Neutrophil (primary cell): ENCODE results near the gene OR4X2.

Experiments used
- H3K27ac ChIP-seq: fragments of 200-600 bp; sonication (generic); 2 replicates; pipeline ENCODE4 v1.5.1; 2016; ENCODE audit warnings: mild to moderate bottlenecking, moderate library complexity
- H3K27me3 ChIP-seq: fragments of 200-600 bp; sonication (generic); 2 replicates; pipeline ENCODE4 v1.6.0; 2016; ENCODE audit warnings: mild to moderate bottlenecking
- H3K36me3 ChIP-seq: fragments of 200-600 bp; sonication (generic); 2 replicates; pipeline ENCODE4 v1.5.1; 2017
- H3K4me1 ChIP-seq, 2 experiments: fragments of 200-600 bp in 1 of 2; sonication (generic) in 1 of 2; 1 replicate in 1 of 2; 2 replicates in 1 of 2; pipeline versions ENCODE4 v1.5.1 to v1.6.1; 2013 to 2016; ENCODE audit warnings: low read depth in 1 of 2, low read length in 1 of 2, mild to moderate bottlenecking in 1 of 2, moderate library complexity in 1 of 2; ENCODE audit not compliant: control insufficient read depth in 1 of 2, insufficient read depth in 1 of 2
- H3K4me3 ChIP-seq, 2 experiments: fragments of 200-600 bp in 1 of 2; sonication (generic) in 1 of 2; 1 replicate in 1 of 2; 2 replicates in 1 of 2; pipeline ENCODE4 v1.5.1; 2013 to 2016; ENCODE audit warnings: low read depth in 1 of 2, low read length in 1 of 2, mild to moderate bottlenecking in 1 of 2, moderate library complexity in 1 of 2
- H3K9me3 ChIP-seq: fragments of 200-600 bp; sonication (generic); 2 replicates; pipeline ENCODE4 v1.5.1; 2016
- TF ChIP-seq, protein P1 (sequence below): fragments of 200-600 bp; sonication (generic); IDR thresholded peaks from 2 replicates; pipeline ENCODE4 v1.5.1; 2016; ENCODE audit warnings: antibody characterized with exemption

Gene OR4X2

DNA sequence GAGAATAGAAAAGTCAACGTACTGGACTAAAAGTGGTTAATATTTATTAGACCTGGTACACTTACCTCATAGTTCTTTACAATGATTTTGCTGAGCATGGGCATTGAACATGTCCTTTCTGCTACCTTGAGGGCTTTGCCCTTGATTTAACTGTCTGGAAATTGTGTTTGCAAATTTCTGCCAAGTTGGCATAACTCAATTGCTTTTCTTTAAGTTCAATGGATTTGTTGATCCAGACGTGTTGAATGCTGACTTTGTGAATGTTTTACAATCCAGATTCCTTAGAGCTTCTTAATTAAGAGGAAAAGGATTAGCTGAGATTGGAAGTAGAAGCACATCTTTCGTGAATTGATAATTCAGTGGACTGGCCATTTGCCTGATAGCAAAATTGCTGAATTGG lies 7.2 kb upstream of the OR4X2 start:
- no peaks in the 10 kb centered on the region for H3K27me3 ChIP-seq
- no peaks in the 10 kb centered on the region for H3K36me3 ChIP-seq
- H3K4me1 ChIP-seq = no peaks in the 10 kb centered on the region
- no peak overlapping the region for H3K27ac ChIP-seq
- H3K4me3 ChIP-seq = no peak overlapping the region
- TF ChIP-seq, protein P1, sequence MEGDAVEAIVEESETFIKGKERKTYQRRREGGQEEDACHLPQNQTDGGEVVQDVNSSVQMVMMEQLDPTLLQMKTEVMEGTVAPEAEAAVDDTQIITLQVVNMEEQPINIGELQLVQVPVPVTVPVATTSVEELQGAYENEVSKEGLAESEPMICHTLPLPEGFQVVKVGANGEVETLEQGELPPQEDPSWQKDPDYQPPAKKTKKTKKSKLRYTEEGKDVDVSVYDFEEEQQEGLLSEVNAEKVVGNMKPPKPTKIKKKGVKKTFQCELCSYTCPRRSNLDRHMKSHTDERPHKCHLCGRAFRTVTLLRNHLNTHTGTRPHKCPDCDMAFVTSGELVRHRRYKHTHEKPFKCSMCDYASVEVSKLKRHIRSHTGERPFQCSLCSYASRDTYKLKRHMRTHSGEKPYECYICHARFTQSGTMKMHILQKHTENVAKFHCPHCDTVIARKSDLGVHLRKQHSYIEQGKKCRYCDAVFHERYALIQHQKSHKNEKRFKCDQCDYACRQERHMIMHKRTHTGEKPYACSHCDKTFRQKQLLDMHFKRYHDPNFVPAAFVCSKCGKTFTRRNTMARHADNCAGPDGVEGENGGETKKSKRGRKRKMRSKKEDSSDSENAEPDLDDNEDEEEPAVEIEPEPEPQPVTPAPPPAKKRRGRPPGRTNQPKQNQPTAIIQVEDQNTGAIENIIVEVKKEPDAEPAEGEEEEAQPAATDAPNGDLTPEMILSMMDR = no peak
- H3K9me3 ChIP-seq = no peaks in the 10 kb centered on the region

DNA sequence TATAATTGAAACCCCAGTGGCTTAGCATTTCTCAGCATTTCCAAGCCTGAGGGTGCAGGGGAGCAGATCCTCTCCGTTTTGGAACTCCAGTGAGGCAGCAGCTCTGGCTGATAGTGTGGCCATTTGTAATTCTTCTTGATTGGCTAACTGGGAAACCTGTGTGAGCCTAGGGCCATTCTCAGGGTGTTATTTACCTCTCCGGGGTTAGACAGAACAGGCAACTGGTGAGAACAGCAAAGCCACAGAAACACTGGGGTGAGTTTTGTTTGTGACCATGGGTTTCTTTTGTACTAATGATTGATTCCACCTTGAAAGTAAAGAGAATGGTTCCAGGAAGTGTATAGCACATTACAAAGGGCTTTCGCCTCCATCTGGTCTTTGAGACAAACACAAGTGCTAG lies 2.4 kb upstream of the OR4X2 start:
- Histone ChIP-seq H3K27me3 (no peaks in the 10 kb centered on the region), H3K4me1 (no peaks in the 10 kb centered on the region), H3K9me3 (no peaks in the 10 kb centered on the region), H3K4me3 (no peak overlapping the region), H3K27ac (no peak overlapping the region), H3K36me3 (no peaks in the 10 kb centered on the region)
- TF ChIP-seq, protein P1 = no peak

DNA sequence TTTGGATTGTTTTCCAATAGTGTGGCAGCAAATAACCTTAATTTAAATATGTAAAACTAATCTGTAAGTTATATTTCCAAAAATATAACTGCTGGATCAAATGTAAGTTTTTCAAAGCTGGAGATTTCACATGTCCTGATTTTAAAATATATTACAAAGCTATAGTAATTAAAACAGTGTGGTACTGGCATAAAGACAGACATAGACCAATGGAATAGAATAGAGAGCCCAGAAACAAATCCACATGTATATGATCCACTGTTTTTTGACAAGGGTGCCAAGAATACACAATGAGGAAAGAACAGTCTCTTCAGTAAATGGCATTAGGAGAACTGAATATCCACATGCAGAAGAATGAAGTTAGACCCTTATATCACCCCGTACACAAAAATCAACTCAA lies 4.0 kb downstream of the OR4X2 start:
- Histone ChIP-seq H3K4me1 (no peaks in the 10 kb centered on the region), H3K36me3 (no peaks in the 10 kb centered on the region), H3K9me3 (no peaks in the 10 kb centered on the region), H3K4me3 (no peak overlapping the region), H3K27ac (no peak overlapping the region), H3K27me3 (no peaks in the 10 kb centered on the region)
- TF ChIP-seq, protein P1 = no peak

DNA sequence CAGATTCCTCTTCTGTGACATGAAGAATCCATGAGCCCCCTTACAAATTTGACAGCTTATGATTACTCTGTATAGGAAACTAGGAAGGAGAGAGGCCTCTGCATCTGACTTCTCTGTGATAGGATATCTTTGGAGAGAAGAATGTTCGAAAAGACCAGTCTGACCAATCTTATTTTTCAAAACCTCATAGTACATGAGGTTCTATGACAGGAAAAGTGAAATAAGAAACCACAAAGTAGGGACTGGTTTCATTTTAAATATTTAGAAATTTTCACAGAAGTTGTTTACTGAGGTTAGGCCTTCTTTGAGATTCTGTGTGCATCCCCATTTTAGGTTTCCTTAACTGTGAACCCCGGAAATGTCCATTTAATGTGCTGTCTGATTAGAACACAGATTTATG lies 16.7 kb downstream of the OR4X2 start:
- Histone ChIP-seq H3K27me3 (no peaks in the 10 kb centered on the region), H3K4me1 (no peaks in the 10 kb centered on the region), H3K36me3 (no peaks in the 10 kb centered on the region), H3K9me3 (no peaks in the 10 kb centered on the region), H3K4me3 (no peak overlapping the region), H3K27ac (no peak overlapping the region)
- TF ChIP-seq, protein P1 = no peak

DNA sequence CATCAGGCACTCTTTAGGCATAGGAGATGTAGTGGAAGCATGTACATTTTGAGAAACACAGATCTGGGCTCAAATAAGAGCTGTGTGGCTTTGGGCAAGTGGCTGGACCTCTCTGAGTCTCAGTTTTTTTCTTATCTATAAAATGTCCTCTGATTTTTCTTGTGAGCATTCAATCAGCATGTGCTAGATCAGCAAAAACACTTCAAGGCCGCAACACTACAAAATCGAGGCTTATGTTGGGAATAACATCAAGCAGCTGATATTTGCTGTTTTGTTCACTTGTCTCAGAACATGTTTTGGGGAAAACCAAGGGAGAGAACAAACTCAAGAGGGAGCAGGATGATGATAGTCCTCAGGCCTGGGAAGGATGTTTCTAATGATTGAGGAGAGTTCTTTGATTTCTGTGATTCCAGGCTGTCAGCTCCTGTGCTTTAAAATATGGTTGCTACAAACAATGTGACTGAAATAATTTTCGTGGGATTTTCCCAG lies 18.6 kb downstream of the OR4X2 start, which contains the start of gene OR4X1:
OR4X1 (plus strand) TSS at position 439 of the 489 bp plus-strand sequence; CDS start at position 439, 0 bp downstream.
- no peaks in the 10 kb centered on the region for H3K4me1 ChIP-seq
- no peaks in the 10 kb centered on the region for H3K27me3 ChIP-seq
- H3K27ac ChIP-seq = no peak within 1 kb of the TSS
- no peak within 1 kb of the TSS for H3K4me3 ChIP-seq
- no peaks in the 10 kb centered on the region for H3K36me3 ChIP-seq
- H3K9me3 ChIP-seq = no peaks in the 10 kb centered on the region
- TF ChIP-seq, protein P1 = no peak

DNA sequence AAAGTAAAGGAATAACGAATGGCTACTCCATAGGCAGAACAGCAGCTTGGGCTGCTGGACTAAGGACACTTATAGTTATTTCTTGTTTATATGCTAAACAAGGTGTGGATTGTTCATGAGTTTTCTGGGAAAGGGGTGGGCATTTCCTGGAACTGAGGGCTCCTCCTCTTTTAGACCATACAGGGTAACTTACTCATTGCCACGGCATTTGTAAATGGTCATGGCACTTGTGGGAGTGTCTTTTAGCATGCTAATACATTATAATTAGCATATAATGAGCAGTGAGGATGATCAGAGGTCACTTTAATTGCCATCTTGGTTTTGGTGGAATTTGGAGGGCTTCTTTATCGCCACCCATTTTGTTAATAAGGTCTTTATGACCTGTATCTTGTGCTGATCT lies 25.7 kb downstream of the OR4X2 start:
- no peaks in the 10 kb centered on the region for H3K27me3 ChIP-seq
- no peak overlapping the region for H3K27ac ChIP-seq
- TF ChIP-seq, protein P1 = no peak
- H3K4me3 ChIP-seq = no peak overlapping the region
- H3K4me1 ChIP-seq = no peaks in the 10 kb centered on the region
- H3K36me3 ChIP-seq = no peaks in the 10 kb centered on the region
- H3K9me3 ChIP-seq = no peaks in the 10 kb centered on the region
